Measurements from ENCODE around the gene PCED1B.

Gene PCED1B

GRCh38 chr12:47079468-47079980 lies at the start of gene PCED1B, which contains the start of gene AMIGO2:
Gene PCED1B (plus strand): TSS chr12:47079621. CDS start chr12:47235064, 155,443 bp downstream.
Gene AMIGO2 (minus strand): TSS chr12:47079959. CDS start chr12:47079002, 957 bp downstream.
- H3K4me3 ChIP-seq (ENCODE audit: low read depth, low read length) = peak within 1 kb of the TSS; percentile 5
- peak; percentile 34; the same call in 1 of the 2 replicates for TF ChIP-seq CTCF (IDR thresholded peaks at IDR 0.05; ENCODE audit: borderline replicate concordance, insufficient read depth, low read depth, low read length)

- no peak overlapping the region for H3K4me3 ChIP-seq (ENCODE audit: low read depth, low read length)
- TF ChIP-seq CTCF (IDR thresholded peaks at IDR 0.05; ENCODE audit: borderline replicate concordance, insufficient read depth, low read depth, low read length) = no peak
These were observed 49.5 kb upstream of the PCED1B start for GRCh38 chr12:47029903-47030302.

GRCh38 chr12:47032644-47033043 lies 46.8 kb upstream of the PCED1B start:
- no peak overlapping the region for H3K4me3 ChIP-seq (ENCODE audit: low read depth, low read length)
- 0 out of 2 replicates have a peak, but pooled peaks have one; percentile 13 for TF ChIP-seq CTCF (IDR thresholded peaks at IDR 0.05; ENCODE audit: borderline replicate concordance, insufficient read depth, low read depth, low read length)

- no peak for TF ChIP-seq CTCF (IDR thresholded peaks at IDR 0.05; ENCODE audit: borderline replicate concordance, insufficient read depth, low read depth, low read length)
- no peak overlapping the region for H3K4me3 ChIP-seq (ENCODE audit: low read depth, low read length)
These were observed 46.3 kb upstream of the PCED1B start for GRCh38 chr12:47033081-47033480.

- no peak for TF ChIP-seq CTCF (IDR thresholded peaks at IDR 0.05; ENCODE audit: borderline replicate concordance, insufficient read depth, low read depth, low read length)
These were observed 45.4 kb upstream of the PCED1B start for GRCh38 chr12:47033789-47034555.

GRCh38 chr12:47034661-47035060 lies 44.8 kb upstream of the PCED1B start:
- no peak for TF ChIP-seq CTCF (IDR thresholded peaks at IDR 0.05; ENCODE audit: borderline replicate concordance, insufficient read depth, low read depth, low read length)
- no peak overlapping the region for H3K4me3 ChIP-seq (ENCODE audit: low read depth, low read length)

More at GRCh38 chr12:47033789-47034555, 45.4 kb upstream of the PCED1B start:
- H3K4me3 ChIP-seq (ENCODE audit: low read depth, low read length) = no peak overlapping the region

- no peak overlapping the region for H3K4me3 ChIP-seq (ENCODE audit: low read depth, low read length)
- no peak for TF ChIP-seq CTCF (IDR thresholded peaks at IDR 0.05; ENCODE audit: borderline replicate concordance, insufficient read depth, low read depth, low read length)
These were observed 43.9 kb upstream of the PCED1B start for GRCh38 chr12:47035484-47035883.

Measured in GM12875 (cell line).